DND-41 (cell line): Measurements from ENCODE around the gene EMP2.

ENCODE experiments used
- EZH2 ChIP-seq: IDR thresholded peaks from 3 replicates; pipeline ENCODE4 v1.6.1; 2012; ENCODE audit warnings: borderline replicate concordance, low read depth, mild to moderate bottlenecking, moderate library complexity, low read length, inconsistent platforms; ENCODE audit not compliant: severe bottlenecking
- TF ChIP-seq, protein P1 (sequence below): IDR thresholded peaks from 2 replicates; pipeline ENCODE4 v1.5.1; 2012; ENCODE audit warnings: borderline replicate concordance, low read length, moderate library complexity, mild to moderate bottlenecking; ENCODE audit not compliant: poor library complexity, severe bottlenecking; ENCODE audit errors: extremely low read depth

DNA sequence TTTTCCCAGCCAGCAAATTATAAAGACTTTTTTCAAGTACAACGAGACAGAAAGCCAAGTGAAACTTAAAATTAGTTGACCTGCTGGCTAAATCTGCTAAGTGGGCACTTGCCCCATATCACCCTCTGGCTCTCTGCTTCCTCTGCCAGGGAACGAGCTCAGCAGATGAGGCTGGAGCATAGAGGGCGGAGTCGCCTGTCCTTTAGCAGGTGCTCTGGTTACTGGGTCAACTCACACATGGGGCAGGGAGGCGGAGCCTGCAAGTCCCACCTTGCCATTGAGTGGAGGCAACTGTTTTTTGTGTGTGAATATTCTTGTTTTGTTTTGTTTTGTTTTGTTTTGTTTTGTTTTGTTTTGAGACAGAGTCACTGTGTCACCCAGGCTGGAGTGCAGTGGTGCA is 62.5 kb downstream of the EMP2 start:
- TF ChIP-seq, protein P1, sequence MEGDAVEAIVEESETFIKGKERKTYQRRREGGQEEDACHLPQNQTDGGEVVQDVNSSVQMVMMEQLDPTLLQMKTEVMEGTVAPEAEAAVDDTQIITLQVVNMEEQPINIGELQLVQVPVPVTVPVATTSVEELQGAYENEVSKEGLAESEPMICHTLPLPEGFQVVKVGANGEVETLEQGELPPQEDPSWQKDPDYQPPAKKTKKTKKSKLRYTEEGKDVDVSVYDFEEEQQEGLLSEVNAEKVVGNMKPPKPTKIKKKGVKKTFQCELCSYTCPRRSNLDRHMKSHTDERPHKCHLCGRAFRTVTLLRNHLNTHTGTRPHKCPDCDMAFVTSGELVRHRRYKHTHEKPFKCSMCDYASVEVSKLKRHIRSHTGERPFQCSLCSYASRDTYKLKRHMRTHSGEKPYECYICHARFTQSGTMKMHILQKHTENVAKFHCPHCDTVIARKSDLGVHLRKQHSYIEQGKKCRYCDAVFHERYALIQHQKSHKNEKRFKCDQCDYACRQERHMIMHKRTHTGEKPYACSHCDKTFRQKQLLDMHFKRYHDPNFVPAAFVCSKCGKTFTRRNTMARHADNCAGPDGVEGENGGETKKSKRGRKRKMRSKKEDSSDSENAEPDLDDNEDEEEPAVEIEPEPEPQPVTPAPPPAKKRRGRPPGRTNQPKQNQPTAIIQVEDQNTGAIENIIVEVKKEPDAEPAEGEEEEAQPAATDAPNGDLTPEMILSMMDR, result no peak
- TF ChIP-seq EZH2, result no peak
